ENCODE data around the gene TRPM1.

TRPM1 gene

DNA sequence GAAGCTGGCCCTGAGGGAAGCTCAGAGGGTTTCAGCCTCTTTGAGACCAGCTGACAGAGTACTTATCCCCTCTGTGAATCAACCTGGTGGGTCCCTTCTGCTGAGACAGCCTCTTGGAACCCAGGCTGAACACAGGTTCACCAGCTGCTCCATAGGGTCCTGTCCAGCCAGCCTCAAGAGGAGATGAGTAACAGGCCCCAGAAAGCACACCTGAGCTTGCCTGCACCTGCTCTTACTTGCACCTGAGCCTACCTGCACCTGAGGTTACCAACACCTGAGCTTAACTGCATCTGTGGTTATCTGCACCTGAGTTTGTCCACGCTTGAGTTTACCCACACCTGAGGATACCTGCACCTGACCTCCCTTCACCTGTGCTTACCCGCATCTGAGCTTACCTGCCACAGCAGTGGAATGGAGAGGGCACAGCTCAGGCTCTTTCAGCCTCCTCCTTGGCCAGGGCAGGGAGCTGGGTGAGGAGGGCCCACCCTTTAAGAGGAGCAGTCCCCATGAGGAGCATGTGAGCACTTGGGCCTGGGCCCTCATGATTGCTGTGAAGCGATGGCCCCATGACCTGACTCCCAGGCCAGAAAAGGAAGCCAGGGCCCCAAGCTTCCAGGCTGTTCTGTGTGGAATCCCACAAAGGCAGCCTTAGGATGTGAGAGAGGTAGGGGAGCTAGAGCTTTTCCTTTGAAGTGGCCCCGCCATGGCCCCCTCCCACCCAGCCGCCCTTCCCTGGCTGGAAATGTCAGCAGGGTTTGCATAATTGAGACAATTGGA lies at the start of gene TRPM1:
TSS of gene TRPM1 (minus strand) at position 464 of the 777 bp plus-strand sequence. CDS start 20,370 bp downstream, outside the sequence.
- DNase-seq = no peak

GRCh38 chr15:31150732-31151231 lies 49.3 kb upstream of the TRPM1 start:
- DNase-seq = no peak

GRCh38 chr15:31149987-31150386 lies 48.5 kb upstream of the TRPM1 start:
- no peak for DNase-seq

- no peak for DNase-seq
Measured at GRCh38 chr15:31149088-31149505, 47.6 kb upstream of the TRPM1 start.

DNA sequence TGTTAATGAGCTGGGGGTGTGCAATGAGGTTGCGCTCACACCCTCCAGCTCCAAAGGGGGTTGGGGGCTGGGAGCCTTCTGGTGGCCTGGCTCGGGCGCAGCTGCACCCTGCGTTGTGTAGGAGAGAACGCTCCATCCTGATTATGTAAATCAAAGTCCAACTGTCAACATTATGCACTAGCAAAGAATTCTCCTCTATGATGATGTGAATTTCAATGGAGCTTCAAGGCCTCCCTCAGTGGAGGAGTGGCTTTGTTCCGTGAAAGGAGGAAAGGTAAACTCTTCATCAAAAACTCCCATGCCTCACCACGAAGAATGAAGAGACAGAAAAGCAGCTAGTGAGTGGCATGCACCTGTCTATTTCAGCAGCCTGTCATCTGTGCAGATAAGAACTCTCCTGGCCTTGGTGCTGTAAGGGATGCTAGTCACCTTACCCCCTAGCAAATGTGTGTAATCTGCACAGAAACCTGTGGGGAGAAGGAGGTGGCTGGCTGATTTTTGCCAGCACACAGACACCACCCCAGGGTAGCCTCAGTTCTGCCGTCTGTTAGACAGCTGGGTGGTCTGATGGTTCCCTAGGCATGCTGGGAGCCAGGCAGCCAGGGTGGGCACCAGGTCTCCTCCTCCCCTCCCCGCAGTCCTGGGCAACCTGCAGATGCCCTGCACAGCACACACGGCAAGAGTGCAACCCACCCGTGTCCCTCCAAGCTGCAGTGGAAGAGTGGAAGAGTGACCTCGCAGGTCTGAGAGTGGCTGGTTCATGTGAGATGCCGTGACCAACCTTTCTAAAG lies 47.0 kb upstream of the TRPM1 start:
- DNase-seq = no peak

DNA sequence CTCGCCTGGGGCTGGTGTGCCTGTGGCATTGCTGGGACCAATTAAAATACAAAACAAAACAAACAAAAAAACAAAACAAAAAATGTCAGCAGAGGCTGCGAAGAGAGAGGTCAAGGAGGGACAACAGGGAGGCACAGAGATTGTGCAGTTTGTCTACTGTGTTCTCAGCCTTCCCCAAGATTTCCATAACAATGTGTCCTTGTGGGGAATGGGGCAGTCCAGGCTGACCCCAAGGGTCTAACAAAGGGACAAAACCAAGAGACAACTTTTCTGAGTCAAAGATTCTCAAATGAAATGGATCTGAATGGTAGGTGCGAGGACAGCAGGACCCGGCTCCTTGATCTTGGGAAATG lies 46.4 kb upstream of the TRPM1 start:
- no peak for DNase-seq

GRCh38 chr15:31147456-31147855 lies 45.9 kb upstream of the TRPM1 start:
- no peak for DNase-seq

DNA sequence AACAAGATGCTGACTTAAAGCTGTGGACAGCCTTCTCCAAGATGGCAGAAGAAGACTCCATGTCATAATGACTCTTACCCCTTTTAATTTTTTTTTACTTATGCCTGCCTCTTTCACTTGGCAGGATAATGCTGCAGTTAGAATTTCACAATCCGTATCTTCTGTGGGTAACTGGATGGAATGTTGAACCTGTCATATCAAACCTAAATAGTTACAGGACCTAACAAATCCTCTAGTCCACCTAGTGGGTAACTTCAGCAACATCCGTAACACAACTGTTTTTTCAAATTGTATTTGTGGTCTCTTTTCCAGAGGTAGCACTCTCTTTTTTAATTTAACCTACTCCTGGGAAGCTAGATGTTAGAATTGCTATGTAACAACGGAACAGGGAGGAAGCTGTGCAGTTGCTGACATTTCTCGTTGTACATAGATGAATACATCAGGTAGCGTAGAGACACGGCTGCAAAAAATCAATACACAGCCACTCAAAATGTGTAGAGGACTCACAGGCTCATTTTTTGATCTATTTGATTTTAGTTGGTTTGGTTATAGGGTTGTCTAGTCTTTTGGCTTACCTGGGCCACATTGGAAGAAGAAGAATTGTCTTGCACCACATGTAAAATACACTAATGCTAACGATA lies 43.9 kb upstream of the TRPM1 start:
- DNase-seq = no peak

- no peak for DNase-seq
Measured at GRCh38 chr15:31141792-31142191, 40.3 kb upstream of the TRPM1 start.

DNA sequence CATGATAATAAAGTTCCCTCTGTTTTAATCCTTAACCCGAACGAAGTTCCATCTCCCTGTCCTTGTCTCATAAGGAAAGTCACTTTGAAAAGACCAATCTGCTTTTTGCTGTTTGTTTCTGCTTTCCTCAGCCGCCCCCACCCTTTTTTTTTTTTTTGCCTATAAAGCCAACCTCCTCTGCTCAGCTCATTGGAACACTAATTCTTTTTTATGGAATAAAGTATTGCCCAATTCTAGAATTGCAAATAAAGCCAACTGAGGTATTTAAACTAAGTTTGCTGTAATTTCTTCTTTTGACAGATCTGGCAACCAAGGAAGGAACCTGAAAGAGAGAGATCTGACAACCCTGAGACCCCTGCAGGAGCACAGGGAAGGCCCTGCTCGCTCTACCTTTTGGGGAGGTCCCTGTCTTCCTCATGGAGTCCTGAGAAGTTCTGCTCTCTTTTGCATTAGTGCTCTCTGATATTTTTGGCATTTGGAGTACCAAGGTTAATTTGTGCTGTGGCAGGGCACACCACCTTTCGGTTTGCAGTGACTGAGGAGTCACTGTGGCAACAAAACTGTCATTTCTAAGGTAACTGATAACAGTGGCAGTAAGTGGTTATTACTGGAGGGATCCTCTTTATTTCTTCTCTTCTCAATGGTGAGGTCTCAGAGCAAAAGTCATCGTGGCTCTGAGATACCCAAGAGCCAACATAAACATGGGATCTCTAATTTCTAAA lies 35.2 kb upstream of the TRPM1 start:
- no peak for DNase-seq

DNA sequence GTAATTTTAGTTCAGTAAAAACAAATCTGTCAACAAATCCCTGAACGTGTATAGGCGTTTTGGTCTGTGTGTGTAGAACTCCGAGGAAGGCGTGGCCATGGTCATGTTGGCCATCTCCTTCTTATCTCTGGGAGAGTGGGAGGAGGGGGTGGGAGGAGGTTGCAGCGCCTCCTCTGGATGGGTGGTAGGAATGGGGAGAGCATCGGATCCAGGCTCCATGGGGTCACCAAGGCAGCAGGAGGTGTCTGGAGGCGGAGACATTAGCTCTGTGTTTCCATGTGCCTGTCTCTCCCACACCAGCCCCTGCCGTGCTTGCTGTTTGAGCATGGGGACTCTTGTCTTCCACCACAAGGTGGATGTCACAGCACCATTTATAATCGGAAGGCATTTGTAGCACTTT lies 34.5 kb upstream of the TRPM1 start:
- no peak for DNase-seq

DNA sequence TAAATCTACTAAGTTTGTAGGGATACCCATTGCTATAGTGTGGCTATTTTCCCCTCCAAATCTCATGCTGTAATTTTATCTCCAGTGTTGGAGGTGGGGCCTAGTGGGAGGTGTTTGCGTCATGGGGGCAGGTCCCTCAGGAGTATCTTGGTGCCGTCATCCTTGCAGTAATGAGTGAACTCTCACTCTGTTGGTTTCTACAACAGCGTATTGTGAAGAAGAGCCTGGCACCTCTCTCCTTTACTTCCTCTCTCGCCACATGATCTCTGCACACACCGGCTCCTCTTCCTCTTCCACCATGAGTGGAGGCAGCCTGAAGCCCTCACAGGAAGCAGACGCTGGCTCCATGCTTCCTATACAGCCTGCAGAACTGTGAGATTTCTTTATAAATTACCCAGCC lies 34.0 kb upstream of the TRPM1 start:
- DNase-seq = no peak

GRCh38 chr15:31133890-31134289 lies 32.4 kb upstream of the TRPM1 start:
- DNase-seq = no peak

DNA sequence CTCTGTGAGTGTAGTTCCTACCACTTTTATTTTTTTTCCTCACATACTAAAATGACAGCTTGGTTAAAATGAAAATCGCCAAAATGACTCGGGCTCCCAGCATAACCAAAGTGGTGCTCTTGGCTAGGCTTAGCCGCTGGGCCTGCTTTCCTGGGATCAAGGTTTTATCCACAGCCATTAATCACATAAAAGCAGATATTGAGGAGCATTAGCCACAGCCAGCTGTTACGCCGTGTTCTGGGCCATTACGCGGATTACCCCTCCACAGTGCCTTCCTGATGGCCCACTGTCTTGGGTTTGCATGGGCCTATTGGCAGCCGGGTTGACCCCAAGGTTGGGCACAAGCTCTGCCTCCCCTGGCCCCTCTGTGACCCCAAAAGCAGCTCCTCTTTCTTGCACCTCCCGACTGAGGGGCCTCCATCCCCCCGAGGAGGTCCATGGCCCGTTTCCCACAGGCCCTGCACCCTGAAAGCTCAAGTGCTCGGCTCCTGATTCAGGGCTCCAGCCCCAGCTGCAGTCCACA lies 30.4 kb upstream of the TRPM1 start:
- DNase-seq = no peak

DNA sequence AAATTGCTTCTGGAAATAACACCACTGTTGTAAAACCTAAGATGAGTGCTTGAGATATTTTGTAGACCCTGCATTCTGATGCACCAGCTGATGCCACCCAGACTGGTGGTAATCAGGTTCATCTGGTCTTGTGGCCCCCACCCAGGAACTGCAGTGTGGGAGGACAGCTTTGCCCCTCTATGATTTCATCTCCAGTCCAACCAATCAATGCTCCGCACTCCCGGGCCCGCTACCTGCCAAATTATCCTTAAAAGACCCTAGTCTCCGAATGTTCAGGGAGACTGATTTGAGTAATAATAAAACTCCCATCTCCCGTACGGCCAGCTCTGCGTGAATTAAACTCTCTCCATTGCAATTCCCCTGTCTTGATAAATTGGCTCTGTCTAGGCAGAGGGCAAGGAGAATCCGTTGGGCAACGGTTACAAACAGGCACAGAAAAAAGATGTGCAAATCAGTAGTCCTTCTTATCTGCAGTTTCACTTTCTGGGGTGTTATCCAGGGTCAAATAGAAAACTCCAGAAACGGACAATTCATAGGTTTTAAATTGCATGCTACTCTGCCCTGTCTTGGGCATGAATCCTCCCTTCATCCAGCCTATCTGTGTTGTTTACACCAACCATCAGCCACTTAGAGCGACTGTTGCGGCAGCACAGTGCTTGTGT lies 29.2 kb upstream of the TRPM1 start:
- DNase-seq = no peak

- DNase-seq = no peak
Measured at GRCh38 chr15:31129769-31130303, 28.3 kb upstream of the TRPM1 start.

DNA sequence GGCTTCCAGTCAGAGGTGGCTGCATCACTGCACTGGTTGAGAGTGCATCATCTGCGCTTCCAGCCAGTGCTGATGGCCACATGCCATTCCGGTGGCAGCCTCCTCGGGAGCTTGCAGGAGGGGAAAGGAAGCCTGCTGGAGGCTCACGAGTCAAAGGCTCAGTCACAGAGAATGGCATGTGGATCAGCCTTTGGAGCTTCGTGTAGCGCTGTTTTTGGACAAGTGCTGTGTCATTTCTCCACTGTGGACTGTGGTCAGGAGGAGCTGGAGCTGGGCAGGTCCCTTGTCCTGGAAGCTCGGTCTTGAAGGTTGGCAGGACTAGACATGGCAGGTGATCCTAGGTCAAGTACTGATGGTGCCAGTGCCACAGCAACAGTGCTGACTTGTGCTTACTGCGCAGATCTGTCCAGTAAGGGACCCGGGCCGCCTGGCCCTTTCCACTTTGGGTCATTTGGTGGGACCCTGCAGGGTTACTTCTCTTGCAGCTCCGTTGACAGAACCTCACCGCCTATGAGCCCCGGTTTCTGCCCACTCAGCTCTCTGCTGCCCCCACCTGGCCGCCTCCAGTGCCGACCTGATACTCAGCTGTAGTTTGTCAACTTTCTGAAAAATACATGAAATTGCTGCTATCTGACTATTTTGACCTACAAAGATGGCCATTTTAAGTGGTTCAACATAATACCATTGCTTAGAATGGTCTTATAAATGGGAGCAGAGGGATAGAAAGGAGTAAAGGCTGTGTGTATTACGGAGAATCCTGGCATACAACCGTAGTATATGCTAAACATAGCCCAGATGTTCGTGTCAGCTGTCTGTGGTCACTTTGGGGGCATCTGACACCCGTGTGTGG lies 27.6 kb upstream of the TRPM1 start:
- peak; percentile 12 for DNase-seq

GRCh38 chr15:31128477-31128876 lies 27.0 kb upstream of the TRPM1 start:
- DNase-seq = no peak

DNA sequence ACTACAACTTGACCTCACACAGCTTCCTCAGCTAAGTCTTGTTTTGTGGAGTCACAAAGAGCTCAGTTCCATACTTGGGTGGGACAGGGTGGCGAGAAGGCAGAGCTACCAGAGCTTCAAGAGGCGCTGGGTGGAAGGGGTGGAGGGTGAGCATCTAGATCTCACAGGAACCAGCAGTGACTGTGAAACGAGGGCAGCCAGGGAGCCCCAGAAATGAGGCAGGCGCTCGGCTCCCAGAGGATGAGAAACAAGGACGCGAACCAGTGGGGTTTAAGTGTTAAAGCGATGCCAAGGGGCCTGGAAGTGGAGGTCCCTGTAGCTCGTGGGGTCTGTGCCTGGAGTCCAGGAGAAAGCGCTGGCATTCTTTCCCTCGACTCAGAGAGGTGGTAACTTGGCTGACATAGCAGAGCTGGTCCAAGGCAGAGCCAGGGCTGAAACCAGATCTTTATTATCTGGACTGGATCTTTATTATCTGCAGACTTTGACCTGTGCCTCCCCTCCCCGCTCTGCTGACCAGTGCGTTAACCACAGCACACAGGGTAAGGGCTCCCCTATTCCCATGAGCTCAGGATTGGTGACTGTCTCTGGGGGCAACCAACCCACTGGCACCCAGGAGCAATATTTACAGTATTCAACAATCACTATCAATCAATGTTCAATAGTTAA lies 26.2 kb upstream of the TRPM1 start:
- DNase-seq = no peak

DNA sequence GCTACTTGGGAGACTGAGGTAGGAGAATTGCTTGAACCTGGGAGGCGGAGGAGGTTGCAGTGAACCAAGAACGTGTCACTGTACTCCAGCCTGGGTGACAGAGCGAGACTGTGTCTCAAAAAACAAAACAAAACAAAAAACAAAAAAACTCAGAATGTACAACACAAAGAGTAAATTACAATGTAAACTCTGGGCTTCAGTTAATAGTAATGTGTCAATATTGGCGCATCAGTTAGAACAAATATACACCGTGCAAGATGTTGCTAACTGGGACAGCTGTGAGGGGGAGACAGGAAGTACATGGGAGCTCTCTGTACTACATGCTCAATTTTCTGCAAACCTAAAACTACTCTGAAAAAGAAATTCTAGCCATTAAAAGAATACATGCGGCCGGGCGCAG lies 23.5 kb upstream of the TRPM1 start:
- DNase-seq = no peak
